Osteocyte (in vitro differentiated cells): Measurements from ENCODE around the gene PPP1R3G. TPM values are rescaled to one million over a fixed set of nuclear protein-coding genes. Genes with fewer than 3 reads are reported as not detected.

Experiments used
- DNase-seq: peaks from one replicate; pipeline ENCODE4 v3.0.0; 2021; ENCODE audit warnings: mixed read lengths; ENCODE audit not compliant: unreplicated experiment; ENCODE audit errors: extremely low spot score
- H3K27ac Mint-ChIP-seq: one replicate; pipeline ENCODE4 v1.8.0; 2021; ENCODE audit warnings: mild to moderate bottlenecking, mixed read lengths; ENCODE audit not compliant: unreplicated experiment
- H3K27me3 Mint-ChIP-seq: one replicate; pipeline ENCODE4 v1.8.0; 2021; ENCODE audit warnings: mixed read lengths; ENCODE audit not compliant: unreplicated experiment
- H3K36me3 Mint-ChIP-seq: one replicate; pipeline ENCODE4 v1.8.0; 2021; ENCODE audit warnings: mixed read lengths; ENCODE audit not compliant: unreplicated experiment
- H3K4me1 Mint-ChIP-seq: one replicate; pipeline ENCODE4 v1.8.0; 2021; ENCODE audit warnings: mixed read lengths; ENCODE audit not compliant: unreplicated experiment
- H3K4me3 Mint-ChIP-seq: one replicate; pipeline ENCODE4 v1.8.0; 2021; ENCODE audit warnings: mild to moderate bottlenecking, moderate library complexity, mixed read lengths; ENCODE audit not compliant: unreplicated experiment
- H3K9me3 Mint-ChIP-seq: one replicate; pipeline ENCODE4 v1.8.0; 2021; ENCODE audit warnings: mixed read lengths; ENCODE audit not compliant: unreplicated experiment
- total RNA-seq: library from RNA; stranded (reverse); gene quantifications from 2 replicates; pipeline ENCODE4 v1.2.1, GENCODE V29; 2021
- TF ChIP-seq, protein P1 (sequence below): fragments of 200-600 bp; sonication (generic); IDR thresholded peaks from 2 replicates; pipeline ENCODE4 v1.5.0; 2021; ENCODE audit warnings: antibody characterized with exemption, mild to moderate bottlenecking, moderate library complexity

The PPP1R3G gene
- total RNA-seq, 1 donor from 2014 or later: 0.40 TPM

DNA sequence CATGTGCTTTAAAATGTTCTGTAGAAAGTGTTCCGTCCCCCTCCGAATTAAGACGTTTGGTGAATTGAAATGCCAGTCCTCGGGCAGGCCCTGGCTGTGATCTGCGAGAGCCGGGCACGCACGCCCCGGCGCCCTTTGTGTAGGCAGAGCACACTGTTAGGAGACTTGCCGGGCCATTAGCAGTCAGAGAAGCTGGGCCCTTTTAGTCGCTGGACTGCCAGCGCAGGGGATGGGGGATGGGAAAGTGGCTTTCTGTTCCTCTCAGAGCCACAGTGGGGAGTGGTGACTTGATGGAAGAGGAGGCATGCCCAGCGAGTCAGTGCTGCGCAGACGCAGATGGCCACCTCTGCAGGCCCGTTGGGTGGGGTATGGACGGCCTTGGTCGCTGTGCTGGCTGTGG, 2.2 kb downstream of the PPP1R3G start:
- peaks cover 17% of the 10 kb centered on the region for H3K27me3 Mint-ChIP-seq
- no peaks in the 10 kb centered on the region for H3K36me3 Mint-ChIP-seq
- DNase-seq: peak; percentile 62
- peaks cover 7% of the 10 kb centered on the region for H3K4me1 Mint-ChIP-seq
- H3K4me3 Mint-ChIP-seq: no peak overlapping the region
- TF ChIP-seq, protein P1, sequence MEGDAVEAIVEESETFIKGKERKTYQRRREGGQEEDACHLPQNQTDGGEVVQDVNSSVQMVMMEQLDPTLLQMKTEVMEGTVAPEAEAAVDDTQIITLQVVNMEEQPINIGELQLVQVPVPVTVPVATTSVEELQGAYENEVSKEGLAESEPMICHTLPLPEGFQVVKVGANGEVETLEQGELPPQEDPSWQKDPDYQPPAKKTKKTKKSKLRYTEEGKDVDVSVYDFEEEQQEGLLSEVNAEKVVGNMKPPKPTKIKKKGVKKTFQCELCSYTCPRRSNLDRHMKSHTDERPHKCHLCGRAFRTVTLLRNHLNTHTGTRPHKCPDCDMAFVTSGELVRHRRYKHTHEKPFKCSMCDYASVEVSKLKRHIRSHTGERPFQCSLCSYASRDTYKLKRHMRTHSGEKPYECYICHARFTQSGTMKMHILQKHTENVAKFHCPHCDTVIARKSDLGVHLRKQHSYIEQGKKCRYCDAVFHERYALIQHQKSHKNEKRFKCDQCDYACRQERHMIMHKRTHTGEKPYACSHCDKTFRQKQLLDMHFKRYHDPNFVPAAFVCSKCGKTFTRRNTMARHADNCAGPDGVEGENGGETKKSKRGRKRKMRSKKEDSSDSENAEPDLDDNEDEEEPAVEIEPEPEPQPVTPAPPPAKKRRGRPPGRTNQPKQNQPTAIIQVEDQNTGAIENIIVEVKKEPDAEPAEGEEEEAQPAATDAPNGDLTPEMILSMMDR: no peak
- no peak overlapping the region for H3K27ac Mint-ChIP-seq
- no peaks in the 10 kb centered on the region for H3K9me3 Mint-ChIP-seq

DNA sequence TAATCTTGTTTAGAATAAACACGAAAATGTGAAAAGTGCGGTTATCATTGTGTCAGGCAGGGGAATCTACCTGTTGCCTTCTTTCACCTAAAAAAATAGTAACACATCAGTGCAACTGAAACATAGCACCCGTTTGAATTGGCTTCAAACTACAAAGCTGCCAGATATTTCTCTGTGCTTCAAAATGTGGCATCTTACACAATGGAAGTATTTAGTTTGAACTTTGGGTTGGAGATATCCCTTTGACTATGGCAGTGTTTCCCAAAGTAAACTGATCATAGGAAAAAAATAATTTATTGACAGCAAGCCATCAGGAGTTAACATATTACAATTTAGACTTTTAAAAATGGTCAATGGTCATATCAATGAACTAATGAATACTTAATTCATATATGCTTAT, 3.6 kb downstream of the PPP1R3G start:
- peaks cover 17% of the 10 kb centered on the region for H3K27me3 Mint-ChIP-seq

DNA sequence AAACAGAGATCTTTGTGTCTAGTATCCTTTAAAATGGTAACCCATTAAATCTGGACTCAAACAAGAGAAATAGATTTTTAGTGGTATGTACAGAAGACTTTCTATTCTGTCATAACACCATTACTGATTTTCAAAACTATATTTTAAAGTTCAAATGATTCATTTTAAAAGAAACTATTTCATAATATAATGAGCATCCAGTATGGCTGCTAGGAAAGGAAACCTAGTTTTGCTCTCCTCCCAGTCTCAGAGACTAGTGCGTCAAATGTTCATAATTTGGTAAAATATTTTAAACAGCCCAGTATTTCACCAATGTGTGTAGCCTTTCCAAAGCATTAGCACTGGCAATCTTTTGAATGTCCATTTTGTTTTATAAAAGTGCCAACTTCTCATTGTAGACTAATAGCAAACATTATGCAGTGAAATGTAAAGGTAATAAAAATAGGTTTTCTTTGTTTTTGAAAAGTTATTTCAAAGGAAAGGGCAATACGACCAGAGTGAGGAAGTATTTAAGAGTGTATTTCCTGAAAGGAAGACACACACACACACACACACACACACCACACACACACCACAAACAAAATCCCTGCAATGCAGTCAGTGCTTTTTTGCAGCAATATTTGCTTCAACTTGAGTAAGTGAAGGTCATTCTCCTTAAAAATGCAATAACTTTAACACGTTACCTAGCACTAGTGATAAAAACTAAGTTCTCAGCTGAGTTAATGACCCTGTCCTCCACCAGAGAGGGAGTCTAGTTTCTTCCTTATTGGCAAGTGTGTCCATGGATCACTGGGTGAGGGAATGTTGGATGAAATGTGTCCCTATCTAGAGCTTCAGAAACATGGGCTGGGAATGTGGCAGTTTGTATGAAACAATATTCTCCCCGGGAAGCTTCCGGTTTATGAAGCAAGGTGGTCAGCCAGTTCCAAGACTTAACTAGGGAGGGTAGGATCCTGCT, 4.6 kb downstream of the PPP1R3G start:
- Mint-ChIP-seq H3K27ac (no peak overlapping the region), H3K4me3 (no peak overlapping the region)
- no peak for DNase-seq

More for the DNA sequence above, 3.6 kb downstream of the PPP1R3G start:
- no peak overlapping the region for H3K27ac Mint-ChIP-seq
- peaks cover 5% of the 10 kb centered on the region for H3K4me1 Mint-ChIP-seq
- DNase-seq: no peak
- no peaks in the 10 kb centered on the region for H3K36me3 Mint-ChIP-seq
- TF ChIP-seq, protein P1: no peak
- H3K9me3 Mint-ChIP-seq: no peaks in the 10 kb centered on the region
- H3K4me3 Mint-ChIP-seq: no peak overlapping the region

DNA sequence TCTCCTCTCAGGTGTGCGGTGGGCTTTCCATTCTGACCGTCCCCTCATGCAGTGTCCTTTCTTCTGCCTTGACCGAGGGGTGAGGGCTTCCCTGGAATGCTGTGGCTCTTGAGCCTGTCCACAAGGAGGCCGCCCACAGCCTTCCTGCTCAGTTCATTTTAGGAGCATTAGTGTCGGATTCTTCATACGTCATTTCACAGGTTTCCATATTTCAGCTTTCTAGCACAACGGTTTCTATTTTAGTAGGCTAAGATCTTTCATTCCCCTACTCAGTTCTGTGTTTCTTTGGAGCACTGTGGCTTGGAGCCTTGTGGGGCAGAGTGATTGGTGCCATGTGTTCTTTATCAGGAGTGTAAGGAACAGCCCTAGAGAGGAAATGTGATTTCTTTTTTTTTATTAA, 5.5 kb downstream of the PPP1R3G start:
- no peaks in the 10 kb centered on the region for H3K36me3 Mint-ChIP-seq
- no peak overlapping the region for H3K4me3 Mint-ChIP-seq
- DNase-seq: no peak
- no peaks in the 10 kb centered on the region for H3K9me3 Mint-ChIP-seq
- peaks cover 17% of the 10 kb centered on the region for H3K27me3 Mint-ChIP-seq
- TF ChIP-seq, protein P1: no peak
- H3K27ac Mint-ChIP-seq: no peak overlapping the region
- peaks cover 16% of the 10 kb centered on the region for H3K4me1 Mint-ChIP-seq

More for the DNA sequence above, 4.6 kb downstream of the PPP1R3G start:
- TF ChIP-seq, protein P1: no peak
- Mint-ChIP-seq H3K9me3 (no peaks in the 10 kb centered on the region), H3K27me3 (peaks cover 17% of the 10 kb centered on the region), H3K4me1 (peaks cover 13% of the 10 kb centered on the region), H3K36me3 (no peaks in the 10 kb centered on the region)

DNA sequence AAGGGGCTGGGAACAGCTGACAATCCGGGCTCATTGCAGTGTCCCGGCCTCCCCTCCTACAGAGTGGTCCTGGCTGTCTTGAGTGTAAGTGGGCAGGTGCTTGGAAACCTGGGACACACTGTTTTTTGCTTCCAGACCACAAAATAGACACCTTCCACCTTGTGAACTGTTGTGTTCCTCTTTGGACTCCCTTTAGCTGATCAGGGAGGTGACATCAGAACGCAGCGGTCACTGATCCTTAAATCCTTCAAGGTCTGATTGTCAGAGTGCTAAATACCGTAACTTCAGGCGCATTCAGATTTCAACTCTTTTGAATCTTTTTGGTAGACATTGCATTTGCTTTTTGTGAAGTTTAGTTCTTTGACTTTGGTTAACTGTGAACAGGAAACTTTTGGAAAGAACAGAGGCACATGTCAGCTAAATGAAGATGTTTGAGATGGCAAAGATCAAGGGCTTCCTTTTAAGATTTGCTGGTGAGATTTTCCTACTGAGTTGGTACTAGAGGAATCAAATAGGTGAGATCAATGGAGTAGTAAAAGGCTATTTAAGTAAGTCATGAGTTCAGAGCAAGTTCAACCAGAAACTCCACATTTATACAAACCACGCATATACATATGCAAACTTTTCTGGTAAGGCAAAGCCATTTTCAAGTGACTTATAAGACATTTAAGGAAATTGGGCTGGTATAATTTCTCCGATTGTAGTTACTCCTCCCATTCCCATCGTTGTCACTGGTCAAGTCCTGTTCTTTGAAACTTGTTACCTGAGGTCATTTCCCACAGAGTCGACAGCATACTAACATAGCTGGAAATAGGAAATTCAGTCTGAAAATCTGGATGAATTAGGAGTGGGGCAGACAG, 6.3 kb downstream of the PPP1R3G start:
- Mint-ChIP-seq H3K9me3 (no peaks in the 10 kb centered on the region), H3K36me3 (no peaks in the 10 kb centered on the region), H3K27ac (no peak overlapping the region), H3K27me3 (peaks cover 17% of the 10 kb centered on the region), H3K4me3 (no peak overlapping the region), H3K4me1 (peaks cover 16% of the 10 kb centered on the region)
- TF ChIP-seq, protein P1: no peak
- DNase-seq: no peak
